GM12801 (cell line): ENCODE results near the gene PXDN.

Experiments
- TF ChIP-seq, protein P1 (sequence below): IDR thresholded peaks from one replicate; pipeline ENCODE4 v1.5.1; 2011; ENCODE audit warnings: control low read depth; ENCODE audit not compliant: insufficient read length; ENCODE audit errors: extremely low read depth

The PXDN gene

DNA sequence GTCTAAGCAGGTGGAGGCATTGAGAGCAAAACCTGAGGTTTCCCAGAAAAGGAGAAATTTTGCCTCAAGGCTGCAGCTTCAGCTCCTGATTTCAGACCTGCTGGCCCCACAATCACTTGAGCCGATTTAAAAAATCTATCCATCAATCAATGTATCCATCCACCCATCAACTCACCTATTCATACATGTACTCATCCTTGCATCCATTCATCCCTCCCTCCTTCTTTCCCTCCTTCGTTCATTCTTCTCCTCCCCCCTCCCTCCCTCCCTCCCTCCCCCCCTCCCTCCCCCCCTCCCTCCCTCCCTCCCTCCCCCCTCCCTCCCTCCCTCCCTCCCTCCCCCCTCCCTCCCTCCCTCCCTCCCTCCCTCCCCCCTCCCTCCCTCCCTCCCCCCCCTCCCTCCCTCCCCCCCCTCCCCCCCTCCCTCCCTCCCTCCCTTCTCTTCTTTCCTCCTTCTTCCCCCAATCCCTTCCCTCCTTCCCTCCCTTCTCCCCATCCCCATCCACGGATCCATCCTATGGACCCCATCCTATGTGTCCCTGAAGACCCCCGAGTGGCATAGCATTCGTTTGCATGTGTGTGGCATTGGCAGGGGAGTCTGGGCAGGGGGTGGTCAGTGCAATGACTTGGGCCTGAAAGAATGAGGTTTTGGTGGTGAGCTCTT, 6.1 kb upstream of the PXDN start:
- TF ChIP-seq, protein P1, sequence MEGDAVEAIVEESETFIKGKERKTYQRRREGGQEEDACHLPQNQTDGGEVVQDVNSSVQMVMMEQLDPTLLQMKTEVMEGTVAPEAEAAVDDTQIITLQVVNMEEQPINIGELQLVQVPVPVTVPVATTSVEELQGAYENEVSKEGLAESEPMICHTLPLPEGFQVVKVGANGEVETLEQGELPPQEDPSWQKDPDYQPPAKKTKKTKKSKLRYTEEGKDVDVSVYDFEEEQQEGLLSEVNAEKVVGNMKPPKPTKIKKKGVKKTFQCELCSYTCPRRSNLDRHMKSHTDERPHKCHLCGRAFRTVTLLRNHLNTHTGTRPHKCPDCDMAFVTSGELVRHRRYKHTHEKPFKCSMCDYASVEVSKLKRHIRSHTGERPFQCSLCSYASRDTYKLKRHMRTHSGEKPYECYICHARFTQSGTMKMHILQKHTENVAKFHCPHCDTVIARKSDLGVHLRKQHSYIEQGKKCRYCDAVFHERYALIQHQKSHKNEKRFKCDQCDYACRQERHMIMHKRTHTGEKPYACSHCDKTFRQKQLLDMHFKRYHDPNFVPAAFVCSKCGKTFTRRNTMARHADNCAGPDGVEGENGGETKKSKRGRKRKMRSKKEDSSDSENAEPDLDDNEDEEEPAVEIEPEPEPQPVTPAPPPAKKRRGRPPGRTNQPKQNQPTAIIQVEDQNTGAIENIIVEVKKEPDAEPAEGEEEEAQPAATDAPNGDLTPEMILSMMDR, result no peak

DNA sequence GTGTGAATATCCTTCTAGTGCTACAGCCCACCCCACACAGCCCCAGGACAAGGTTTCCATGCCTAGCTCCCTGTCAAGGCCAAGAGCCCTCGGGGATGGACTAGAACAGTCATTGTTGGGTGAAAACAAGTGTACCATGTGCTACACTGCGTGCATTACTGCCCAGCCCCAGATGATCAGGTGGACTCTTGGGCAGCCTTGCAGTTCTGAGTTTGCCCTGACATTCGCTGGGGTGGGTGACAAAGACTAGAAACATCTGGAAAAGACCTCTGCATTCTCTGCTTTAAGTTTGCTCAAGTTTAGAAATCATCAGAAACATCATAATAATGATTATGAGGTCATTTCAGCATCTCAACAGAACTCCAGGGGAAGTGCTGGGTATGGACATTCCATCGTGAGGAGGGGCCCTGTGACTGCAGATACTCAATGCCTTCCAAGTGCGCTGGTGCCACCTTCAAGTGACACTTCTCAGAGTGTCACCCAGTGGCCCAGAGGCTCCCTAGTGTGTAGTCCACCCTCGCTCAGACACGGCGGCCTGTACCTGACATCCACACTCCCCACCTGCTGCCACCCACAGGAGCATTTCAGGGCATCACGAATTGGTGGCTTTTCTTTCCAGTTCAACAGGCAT, 5.3 kb upstream of the PXDN start:
- TF ChIP-seq, protein P1, result no peak

DNA sequence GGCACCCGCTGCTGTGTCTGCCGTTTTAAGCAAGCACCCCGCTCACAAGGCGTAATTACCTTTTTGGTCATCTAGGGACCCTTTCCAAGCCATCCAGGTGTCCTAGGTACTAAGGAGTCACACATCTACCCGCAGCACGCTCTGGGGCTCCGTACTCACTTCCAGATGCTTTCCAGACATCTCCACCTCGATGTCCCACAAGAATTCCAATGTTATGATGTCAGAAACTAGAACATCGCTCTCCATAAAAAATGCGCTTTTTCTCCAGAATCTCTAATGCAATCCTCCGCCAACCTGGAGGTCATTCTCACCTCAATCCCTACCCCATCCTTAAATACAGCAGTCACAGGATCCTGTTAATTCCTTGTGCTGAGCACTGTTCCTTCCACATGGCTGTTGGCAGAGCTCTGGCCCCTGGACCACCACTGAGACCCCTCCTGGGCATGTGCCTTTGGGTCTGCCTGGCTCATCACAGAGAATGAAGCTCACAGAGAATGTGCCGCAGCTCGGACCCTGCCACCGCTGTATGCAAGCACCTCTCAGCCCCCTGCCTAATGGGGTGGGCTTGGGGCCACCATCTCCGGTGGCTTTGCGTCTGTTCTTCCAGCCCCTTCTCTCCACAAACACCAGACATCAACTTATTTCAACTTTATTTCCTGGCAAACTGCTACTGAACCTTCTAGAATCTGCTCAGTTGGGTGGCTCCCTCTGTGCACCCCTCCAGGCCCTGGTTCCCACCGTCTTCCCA, 4.6 kb upstream of the PXDN start:
- TF ChIP-seq, protein P1, result no peak

DNA sequence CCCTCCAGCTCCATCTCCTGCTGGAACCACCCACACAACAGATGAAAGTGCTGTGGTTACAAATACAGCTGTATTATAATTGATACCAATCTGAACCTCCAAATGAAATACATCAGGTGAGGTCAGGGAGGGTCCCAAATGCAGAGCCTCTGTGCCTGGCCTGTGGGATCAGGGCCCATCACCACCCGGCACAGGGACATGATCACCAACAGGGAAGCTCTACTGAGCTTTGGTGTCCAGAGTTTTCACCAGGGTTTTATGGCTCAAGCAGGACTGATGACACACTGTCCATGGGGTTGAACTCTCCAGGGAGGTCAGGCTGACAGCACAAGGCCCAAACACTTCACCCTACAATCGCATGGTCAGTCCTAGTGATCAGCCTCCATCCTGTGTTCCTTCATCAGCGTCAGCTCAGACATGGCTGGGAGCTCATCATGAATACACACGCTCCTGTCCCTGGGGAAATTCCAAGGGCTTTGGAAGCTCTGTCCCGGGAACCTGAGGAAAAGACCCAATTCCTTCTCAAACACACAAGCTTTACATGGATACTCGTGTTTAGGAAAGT, 3.9 kb upstream of the PXDN start:
- TF ChIP-seq, protein P1, result no peak

DNA sequence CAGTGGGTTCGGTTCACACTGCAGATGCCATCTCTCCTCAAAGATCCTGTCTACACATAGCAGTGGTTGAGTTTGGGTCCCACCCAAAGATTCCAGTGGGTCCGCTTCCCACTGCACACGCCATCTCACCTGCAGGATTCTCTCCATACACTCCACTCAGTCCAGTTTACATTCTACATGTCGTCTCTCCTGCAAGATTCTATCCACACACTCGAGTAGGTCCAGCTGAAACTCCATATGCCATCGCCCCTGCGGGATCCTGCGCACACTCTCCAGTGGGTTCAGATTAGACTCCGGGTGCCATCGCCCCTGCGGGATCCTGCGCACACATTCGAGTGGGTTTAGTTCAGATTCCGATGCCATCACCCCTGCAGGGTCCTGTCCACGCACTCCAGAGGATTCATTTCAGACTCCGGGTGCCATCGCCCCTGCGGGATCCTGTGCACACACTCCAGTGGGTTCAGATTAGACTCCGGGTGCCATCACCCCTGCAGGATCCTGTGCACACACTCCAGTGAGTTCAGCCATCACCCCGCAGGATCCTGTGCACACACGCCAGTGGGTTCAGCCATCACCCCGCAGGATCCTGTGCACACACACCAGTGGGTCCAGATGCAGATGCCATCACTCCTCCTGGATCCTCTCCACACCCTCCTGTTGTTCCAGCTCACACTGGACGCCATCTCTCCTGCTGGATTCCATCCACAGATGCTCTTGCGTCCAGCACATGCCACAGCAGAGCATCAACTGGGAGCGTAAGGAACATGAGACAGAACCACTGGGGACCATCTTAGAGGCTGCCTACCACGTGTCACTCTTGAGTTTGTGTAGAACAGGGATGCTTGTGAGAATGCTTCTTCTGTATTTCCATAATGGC, 3.0 kb upstream of the PXDN start:
- TF ChIP-seq, protein P1, result no peak

DNA sequence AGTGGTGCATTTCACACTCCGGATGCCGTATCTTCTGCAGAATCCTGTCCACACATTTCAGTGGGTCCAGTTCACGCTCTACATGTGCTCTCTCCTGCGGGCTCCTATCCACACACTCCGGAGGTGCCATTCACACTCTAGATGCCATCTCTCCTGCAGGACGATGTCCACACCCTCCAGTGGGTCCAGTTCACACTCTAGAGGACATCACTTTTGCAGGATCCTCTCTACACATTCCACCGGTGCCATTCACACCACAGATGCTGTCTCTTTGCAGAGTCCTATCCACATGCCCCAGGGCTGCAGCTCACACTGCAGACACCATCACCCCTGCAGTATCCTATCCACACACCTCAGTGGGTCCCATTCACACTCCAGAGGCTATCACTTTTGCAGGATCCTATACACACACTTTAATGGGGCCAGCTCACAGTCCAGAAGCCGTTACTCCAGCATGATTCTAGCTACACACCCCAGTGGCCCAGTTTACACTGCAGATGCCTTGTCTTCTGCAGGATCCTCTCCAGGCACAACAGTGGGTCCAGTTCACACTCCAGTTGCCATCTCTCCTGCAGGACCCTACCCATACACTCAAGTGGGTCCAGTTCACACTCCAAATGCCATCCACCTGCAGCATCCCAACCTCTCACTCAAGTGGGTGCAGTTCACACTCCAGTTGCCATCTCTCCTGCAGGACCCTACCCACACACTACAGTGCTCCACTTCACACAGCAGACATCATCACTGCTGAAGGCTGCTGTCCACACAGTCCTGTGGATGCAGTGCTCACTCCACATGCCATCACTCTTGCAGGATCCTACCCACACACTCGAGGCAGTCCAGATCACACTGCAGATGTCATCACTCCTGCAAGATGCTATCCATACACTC, 2.1 kb upstream of the PXDN start:
- TF ChIP-seq, protein P1, result no peak
